Endothelial cell of umbilical vein (primary cell): ENCODE data around the gene CALD1. TPM values are rescaled to one million over a fixed set of nuclear protein-coding genes. Genes with fewer than 3 reads are reported as not detected.

Experiments
- BruUV-seq: library from RNA; stranded (reverse); fragments of 400-500 nt; replicated peaks from 2 replicates; lab custom pipeline; 2021; lab: Mats Ljungman, UMichigan
- CTCF ChIA-PET: fragments of 300-600, 350-600 bp; sonication (Branson Sonifier 250); formaldehyde crosslinking; loops from one replicate; lab custom pipeline; 2021; ENCODE audit warnings: antibody characterized with exemption, inconsistent platforms; lab: Charles Lee
- POLR2A ChIA-PET: fragments of 300-600, 350-600 bp; sonication (Branson Sonifier 250); formaldehyde crosslinking; loops from one replicate; lab custom pipeline; 2021; ENCODE audit warnings: antibody characterized with exemption, inconsistent platforms; lab: Charles Lee
- DNase-seq: peaks from one replicate; pipeline ENCODE4 v3.0.0-alpha.2; 2011; ENCODE audit warnings: low read depth, low spot score
- FAIRE-seq: peaks from 2 replicates; lab custom pipeline; 2011; peaks lifted over from hg19 to GRCh38; lab: Jason Lieb, UNC
- H2AFZ ChIP-seq: 2 replicates; pipeline ENCODE4 v1.6.0; 2012; ENCODE audit warnings: low read depth, low read length, control low read depth, inconsistent platforms
- H3K27ac ChIP-seq: 2 replicates; pipeline ENCODE4 v1.5.1; 2011; ENCODE audit warnings: low read depth, mild to moderate bottlenecking, control low read depth, low read length, moderate library complexity; ENCODE audit not compliant: insufficient read depth
- H3K27me3 ChIP-seq, 2 experiments: 2 replicates each; pipeline versions ENCODE4 v1.6.0 to v1.6.1; 2011; ENCODE audit warnings: low read length in 2 of 2, mixed read lengths in 1 of 2; ENCODE audit not compliant: control insufficient read depth in 2 of 2, insufficient read depth in 2 of 2
- H3K36me3 ChIP-seq, 2 experiments: 2 replicates in 1 of 2; 3 replicates in 1 of 2; pipeline ENCODE4 v1.5.1; 2011; ENCODE audit warnings: low read length in 2 of 2, mild to moderate bottlenecking in 1 of 2, moderate library complexity in 1 of 2; ENCODE audit not compliant: control insufficient read depth in 2 of 2, insufficient read depth in 2 of 2; ENCODE audit errors: extremely low read depth in 1 of 2
- H3K4me1 ChIP-seq: 3 replicates; pipeline ENCODE4 v1.5.1; 2011; ENCODE audit warnings: mild to moderate bottlenecking, low read length; ENCODE audit not compliant: control insufficient read depth, insufficient read depth; ENCODE audit errors: extremely low read depth
- H3K4me2 ChIP-seq: 2 replicates; pipeline ENCODE4 v1.6.1; 2011; ENCODE audit warnings: low read length, control low read depth, mixed read lengths; ENCODE audit not compliant: insufficient read depth
- H3K4me3 ChIP-seq, 3 experiments: fragments of 200-600 bp in 1 of 3; sonication (generic), shearing (Covaris generic) in 1 of 3; replicated peaks in 1 of 3; 2 replicates each; pipeline ENCODE4 v1.5.1; 2011 to 2016; ENCODE audit warnings: control low read depth in 3 of 3, low read length in 3 of 3, mild to moderate bottlenecking in 2 of 3, inconsistent platforms in 1 of 3, low read depth in 1 of 3, moderate library complexity in 1 of 3; ENCODE audit not compliant: insufficient read depth in 1 of 3
- H3K79me2 ChIP-seq: 2 replicates; pipeline ENCODE4 v1.6.0; 2012; ENCODE audit warnings: low read length, inconsistent platforms; ENCODE audit not compliant: control insufficient read depth, insufficient read depth
- H3K9ac ChIP-seq: replicated peaks from 2 replicates; pipeline ENCODE3; 2011; ENCODE audit warnings: low read length, control low read depth; ENCODE audit not compliant: insufficient read depth; ENCODE audit errors: extremely low read depth
- H3K9me1 ChIP-seq: replicated peaks from 3 replicates; pipeline ENCODE4 v1.6.0; 2011; ENCODE audit warnings: mild to moderate bottlenecking, low read length; ENCODE audit not compliant: control insufficient read depth, insufficient read depth; ENCODE audit errors: extremely low read depth
- H3K9me3 ChIP-seq: replicated peaks from 2 replicates; pipeline ENCODE4 v1.5.1; 2012; ENCODE audit warnings: low read length, inconsistent platforms; ENCODE audit not compliant: control insufficient read depth, insufficient read depth
- H4K20me1 ChIP-seq: replicated peaks from 2 replicates; pipeline ENCODE3; 2011; ENCODE audit warnings: mild to moderate bottlenecking, low read length; ENCODE audit not compliant: control insufficient read depth, insufficient read depth; ENCODE audit errors: extremely low read depth
- CTCF ChIP-seq, 2 donors: IDR thresholded peaks; 1 replicate in 1 of 2; 2 replicates in 1 of 2; pipeline ENCODE4 v1.5.1; 2011; ENCODE audit warnings: low read length in 2 of 2, mild to moderate bottlenecking in 2 of 2, moderate library complexity in 2 of 2, control low read depth in 1 of 2, inconsistent platforms in 1 of 2, low read depth in 1 of 2; ENCODE audit not compliant: insufficient read depth in 1 of 2; ENCODE audit errors: extremely low read depth in 1 of 2
- EZH2 ChIP-seq: IDR thresholded peaks from 2 replicates; pipeline ENCODE4 v1.6.1; 2012; ENCODE audit warnings: borderline replicate concordance, low read depth, mild to moderate bottlenecking, moderate library complexity, low read length, inconsistent platforms; ENCODE audit not compliant: severe bottlenecking
- FOS ChIP-seq: IDR thresholded peaks from 2 replicates; pipeline ENCODE4 v1.6.1; 2011; ENCODE audit warnings: mild to moderate bottlenecking, low read length, moderate library complexity, borderline replicate concordance; ENCODE audit not compliant: insufficient read depth
- GATA2 ChIP-seq: IDR thresholded peaks from 2 replicates; pipeline ENCODE4 v1.7.0; 2011; ENCODE audit warnings: low read depth, mild to moderate bottlenecking, moderate library complexity, mixed read lengths, low read length; ENCODE audit not compliant: insufficient read length, insufficient read depth
- JUN ChIP-seq: IDR thresholded peaks from 2 replicates; pipeline ENCODE4 v1.6.1; 2011; ENCODE audit warnings: borderline replicate concordance, low read depth; ENCODE audit not compliant: insufficient read length, insufficient read depth
- MAX ChIP-seq: IDR thresholded peaks from 2 replicates; pipeline ENCODE4 v1.6.1; 2011; ENCODE audit not compliant: insufficient read depth, insufficient read length
- MYC ChIP-seq: IDR thresholded peaks from one replicate; pipeline ENCODE4 v1.6.1; 2011; ENCODE audit warnings: mild to moderate bottlenecking, low read depth, low read length
- POLR2A ChIP-seq: IDR thresholded peaks from 2 replicates; pipeline ENCODE4 v1.6.1; 2012; ENCODE audit warnings: low read depth, mild to moderate bottlenecking, control low read depth, low read length
- POLR2AphosphoS5 ChIP-seq: IDR thresholded peaks from 2 replicates; pipeline ENCODE4 v1.6.1; 2012; ENCODE audit warnings: low read depth, mild to moderate bottlenecking, control low read depth, low read length, moderate library complexity; ENCODE audit not compliant: insufficient read depth
- dilution Hi-C: fragments of 300-500 bp; cut with MboI; formaldehyde crosslinking; loops from one replicate; pipeline ENCODE4 v1.15.0; 2019; ENCODE audit warnings: low sequenced_read_pairs; ENCODE audit not compliant: extremely low pct_ligation_motif_present
- intact Hi-C: fragments of 100-400 bp; cut with micrococcal nuclease; formaldehyde crosslinking; loops from one replicate; pipeline ENCODE4 v1.10.0; 2022
- polyA plus RNA-seq, 4 experiments: library from polyadenylated mRNA; depleted of rRNA in 3 of 4; stranded (reverse) in 3 of 4; unstranded in 1 of 4; fragments of >200 nt; gene quantifications; 2 replicates each; pipeline versions ENCODE4 v1.2.1 to v1.2.3, GENCODE V29; 2011 to 2012; ENCODE audit warnings: missing spikeins in 1 of 4
- total RNA-seq: library from RNA; stranded (reverse); gene quantifications from 2 replicates; pipeline ENCODE4 v1.2.3, GENCODE V29; 2021

The CALD1 gene
- total and polyA plus RNA-seq, 2 donors (not counting 3 experiments of a cell fraction or from before 2014, with no cell fraction given) = 136 to 307 TPM

- no peaks in the 10 kb centered on the region for H3K27me3 ChIP-seq
- H3K4me3 ChIP-seq = no peak overlapping the region
- no peak overlapping the region for H3K27ac ChIP-seq
- CTCF ChIA-PET = interaction anchor here (1.4 kb wide), 1 partner anchor 32 kb away, joined by 3 read pairs; no protein-coding TSS in a partner anchor
- H3K9ac ChIP-seq = no peak overlapping the region
- FAIRE-seq (no peak), DNase-seq (no peak)
- peaks cover 11% of the 10 kb centered on the region for H3K4me1 ChIP-seq
- no peaks in the 10 kb centered on the region for H3K9me1 ChIP-seq
- dilution Hi-C loops (no loop called here), intact Hi-C loops (no loop called here)
- no peaks in the 10 kb centered on the region for H4K20me1 ChIP-seq
- no peak overlapping the region for H2AFZ ChIP-seq
- H3K9me3 ChIP-seq = no peaks in the 10 kb centered on the region
- no peaks in the 10 kb centered on the region for H3K79me2 ChIP-seq
- H3K4me2 ChIP-seq = no peak overlapping the region
- POLR2A ChIA-PET = no interaction called here
- TF ChIP-seq MYC (no peak), FOS (no peak), POLR2A (no peak), GATA2 (no peak), EZH2 (no peak), POLR2AphosphoS5 (no peak), CTCF (IDR thresholded peaks at IDR 0.05; ENCODE audit: extremely low read depth in 1 of 2, insufficient read depth in 1 of 2, low read depth in 1 of 2, low read length in 2 of 2) (no peak), MAX (no peak), JUN (no peak)
- peaks cover 18 to 30% of the 10 kb centered on the region in 2 experiments for H3K36me3 ChIP-seq
- no TSS peak for BruUV-seq
Measured at GRCh38 chr7:134939136-134939535, 159.7 kb downstream of the CALD1 start.
